PC-9 (cell line): Measurements from ENCODE around the gene EPS15. TPM values are rescaled to one million over a fixed set of nuclear protein-coding genes. Genes with fewer than 3 reads are reported as not detected.

Experiments used
- BruUV-seq: library from RNA; stranded (reverse); fragments of 400-500 nt; replicated peaks from 2 replicates; lab custom pipeline; 2021; lab: Mats Ljungman, UMichigan
- CTCF ChIA-PET: fragments of 300-600 bp; sonication (Branson Sonifier 250); formaldehyde crosslinking; loops from one replicate; lab custom pipeline; 2022; ENCODE audit warnings: antibody characterized with exemption; lab: Charles Lee
- POLR2A ChIA-PET: fragments of 300-600 bp; sonication (Branson Sonifier 250); formaldehyde crosslinking; loops from one replicate; lab custom pipeline; 2022; ENCODE audit warnings: antibody characterized with exemption; ENCODE audit not compliant: unreplicated experiment; lab: Charles Lee
- DNase-seq, 2 experiments: peaks; one replicate each; pipeline versions ENCODE4 v3.0.0 to v3.0.0-alpha.2; 2015 to 2022; ENCODE audit warnings: mixed read lengths in 1 of 2
- H2AFZ ChIP-seq: fragments of 200-600 bp; sonication (generic); 2 replicates; pipeline ENCODE4 v1.8.1; 2017; ENCODE audit warnings: antibody characterized with exemption
- H3F3A ChIP-seq: fragments of 200-600 bp; sonication (generic); 2 replicates; pipeline ENCODE4 v1.8.1; 2017; ENCODE audit warnings: antibody characterized with exemption, mild to moderate bottlenecking, low read depth; ENCODE audit not compliant: insufficient read depth
- H3K27ac ChIP-seq: fragments of 200-600 bp; sonication (generic); 2 replicates; pipeline ENCODE4 v1.6.1; 2016; ENCODE audit warnings: mixed run types
- H3K27me3 ChIP-seq: fragments of 200-600 bp; sonication (generic); 2 replicates; pipeline ENCODE4 v1.6.1; 2016; ENCODE audit warnings: low read depth, mixed run types; ENCODE audit not compliant: insufficient read depth
- H3K36me3 ChIP-seq: fragments of 200-600 bp; sonication (generic); 2 replicates; pipeline ENCODE4 v1.6.1; 2016; ENCODE audit warnings: low read depth, mixed run types
- H3K4me1 ChIP-seq: fragments of 200-600 bp; sonication (generic); replicated peaks from 2 replicates; pipeline ENCODE4 v1.6.1; 2016; ENCODE audit warnings: mixed run types; ENCODE audit not compliant: insufficient read depth
- H3K4me2 ChIP-seq: fragments of 200-600 bp; sonication (generic); 2 replicates; pipeline ENCODE4 v1.6.1; 2017; ENCODE audit warnings: mixed run types
- H3K4me3 ChIP-seq: fragments of 200-600 bp; sonication (generic); 2 replicates; pipeline ENCODE4 v1.6.1; 2016; ENCODE audit warnings: mixed run types
- H3K79me2 ChIP-seq: fragments of 200-600 bp; sonication (generic); 2 replicates; pipeline ENCODE4 v1.6.1; 2017; ENCODE audit warnings: low read depth, mixed run types
- H3K9me2 ChIP-seq: fragments of 200-600 bp; sonication (generic); 2 replicates; pipeline ENCODE4 v1.8.1; 2017; ENCODE audit warnings: mild to moderate bottlenecking; ENCODE audit not compliant: insufficient read depth
- H3K9me3 ChIP-seq: fragments of 200-600 bp; sonication (generic); 2 replicates; pipeline ENCODE4 v1.8.1; 2016; ENCODE audit warnings: low read depth; ENCODE audit not compliant: insufficient read depth
- H4K20me1 ChIP-seq: fragments of 200-600 bp; sonication (generic); 2 replicates; pipeline ENCODE4 v1.8.1; 2017; ENCODE audit not compliant: insufficient read depth
- CTCF ChIP-seq: fragments of 200-600 bp; sonication (generic); conservative IDR thresholded peaks from 2 replicates; pipeline ENCODE4 v1.6.1; 2017; ENCODE audit warnings: mixed run types, antibody characterized with exemption, mild to moderate bottlenecking, moderate library complexity
- EZH2 ChIP-seq: fragments of 200-600 bp; sonication (generic); IDR thresholded peaks from 2 replicates; pipeline ENCODE4 v1.8.0; 2017; ENCODE audit warnings: antibody characterized with exemption, low read depth
- intact Hi-C: fragments of 100-400 bp; cut with micrococcal nuclease; formaldehyde crosslinking; loops from one replicate; pipeline ENCODE4 v1.10.0; 2022; ENCODE audit not compliant: unreplicated experiment
- total RNA-seq: library from RNA; stranded (reverse); gene quantifications from 2 replicates; pipeline ENCODE4 v1.2.3, GENCODE V29; 2021

Gene EPS15
- total RNA-seq, 1 experiment from 2014 or later = 60.1 TPM

DNA sequence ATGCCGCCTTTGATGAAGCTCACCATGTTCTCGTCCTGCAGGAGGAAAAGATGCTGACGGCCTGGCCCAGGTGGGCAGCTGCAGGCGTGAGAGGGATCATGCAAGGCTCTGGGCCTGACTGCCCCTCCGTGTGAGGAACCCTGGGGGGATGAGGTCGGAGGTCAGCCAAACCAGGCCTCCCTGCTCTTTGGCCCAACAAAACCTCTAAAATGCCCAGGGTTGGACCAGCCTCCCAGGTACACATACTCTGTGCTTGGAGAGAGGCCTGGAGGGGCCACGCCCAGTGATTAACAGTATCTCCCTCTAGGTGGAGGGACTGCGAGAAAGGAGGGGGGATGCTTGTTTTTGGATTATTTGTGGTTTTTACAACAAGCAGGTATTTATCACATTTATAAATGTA, 209.8 kb downstream of the EPS15 start:
- H3K79me2 ChIP-seq = no peaks in the 10 kb centered on the region
- no peaks in the 10 kb centered on the region for H3K9me2 ChIP-seq
- no peak overlapping the region for H2AFZ ChIP-seq
- no peak overlapping the region for H3K4me3 ChIP-seq
- H3K27me3 ChIP-seq = no peaks in the 10 kb centered on the region
- no peak for TF ChIP-seq EZH2
- no peak for TF ChIP-seq CTCF
- peaks cover 19% of the 10 kb centered on the region for H3K4me1 ChIP-seq
- BruUV-seq = no TSS peak
- H3K36me3 ChIP-seq = no peaks in the 10 kb centered on the region
- H3K4me2 ChIP-seq = no peak overlapping the region
- DNase-seq = no peak
- peaks cover 20% of the 10 kb centered on the region for H3F3A ChIP-seq
- no peaks in the 10 kb centered on the region for H3K9me3 ChIP-seq
- intact Hi-C loops = no loop called here
- H3K27ac ChIP-seq = no peak overlapping the region
- POLR2A ChIA-PET = interaction anchor here (1.0 kb wide), 1 partner anchor 20 kb away, joined by 4 read pairs; no protein-coding TSS in a partner anchor
- no peaks in the 10 kb centered on the region for H4K20me1 ChIP-seq
- CTCF ChIA-PET = no interaction called here

DNA sequence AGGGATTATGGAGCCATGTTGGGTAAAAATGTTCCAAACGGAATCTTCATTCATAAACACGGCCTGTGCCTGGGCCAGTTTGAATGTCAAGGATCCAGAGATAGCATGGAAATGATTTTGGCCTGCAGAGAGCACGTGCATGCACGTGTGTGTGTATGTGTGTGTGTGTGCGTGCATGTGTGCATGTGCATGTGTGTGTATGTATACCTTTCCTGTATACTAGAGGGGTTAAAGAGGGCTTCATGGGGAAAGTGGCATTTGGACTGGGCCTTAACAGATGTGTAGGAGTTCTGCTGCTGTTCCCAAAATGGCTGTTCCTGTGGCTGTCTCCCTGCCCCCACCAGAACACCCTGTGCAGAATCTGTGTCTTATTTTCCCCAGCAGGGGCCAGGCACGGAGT, 210.4 kb downstream of the EPS15 start:
- Histone ChIP-seq H2AFZ (no peak overlapping the region), H3K9me3 (no peaks in the 10 kb centered on the region), H3K4me3 (no peak overlapping the region), H3K27me3 (no peaks in the 10 kb centered on the region), H3K36me3 (no peaks in the 10 kb centered on the region), H3K9me2 (no peaks in the 10 kb centered on the region), H4K20me1 (no peaks in the 10 kb centered on the region), H3K27ac (no peak overlapping the region), H3K79me2 (no peaks in the 10 kb centered on the region), H3K4me2 (no peak overlapping the region), H3F3A (peaks cover 14% of the 10 kb centered on the region), H3K4me1 (peaks cover 12% of the 10 kb centered on the region)
- DNase-seq = no peak
- intact Hi-C loops = no loop called here
- POLR2A ChIA-PET = interaction anchor here (1.0 kb wide), 1 partner anchor 20 kb away, joined by 4 read pairs; no protein-coding TSS in a partner anchor
- no peak for TF ChIP-seq EZH2
- no peak for TF ChIP-seq CTCF
- CTCF ChIA-PET = no interaction called here
- BruUV-seq = no TSS peak

DNA sequence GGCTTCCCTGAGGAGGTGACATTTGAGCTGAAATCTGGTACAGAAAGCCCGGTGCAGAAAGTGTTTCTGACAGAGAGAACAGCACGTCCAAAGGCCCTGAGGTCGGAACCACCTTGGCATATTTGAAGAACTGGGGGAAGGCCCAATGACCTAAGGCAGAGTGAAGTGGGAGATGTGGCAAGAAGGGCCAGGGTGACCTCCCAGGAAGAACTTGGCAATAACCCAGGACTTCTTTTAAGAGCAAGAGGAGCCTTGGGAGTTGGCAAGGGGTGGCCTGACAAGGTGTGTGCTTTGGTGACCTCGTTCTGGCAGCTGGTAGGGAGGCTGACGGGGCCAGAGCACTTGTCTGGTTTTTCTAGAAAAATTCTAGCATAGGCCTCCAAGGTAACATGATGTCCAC, 212.1 kb downstream of the EPS15 start:
- CTCF ChIA-PET = no interaction called here
- no TSS peak for BruUV-seq

More for the DNA sequence above, 212.1 kb downstream of the EPS15 start:
- H3F3A ChIP-seq = no peaks in the 10 kb centered on the region
- H3K27ac ChIP-seq = no peak overlapping the region
- H2AFZ ChIP-seq = no peak overlapping the region
- H3K79me2 ChIP-seq = no peaks in the 10 kb centered on the region
- H3K27me3 ChIP-seq = no peaks in the 10 kb centered on the region
- DNase-seq = no peak
- no peaks in the 10 kb centered on the region for H3K4me1 ChIP-seq
- H3K4me3 ChIP-seq = no peak overlapping the region
- POLR2A ChIA-PET = no interaction called here
- H3K4me2 ChIP-seq = no peak overlapping the region
- H4K20me1 ChIP-seq = no peaks in the 10 kb centered on the region
- TF ChIP-seq EZH2 = no peak
- no peak for TF ChIP-seq CTCF
- no peaks in the 10 kb centered on the region for H3K36me3 ChIP-seq
- H3K9me2 ChIP-seq = no peaks in the 10 kb centered on the region
- intact Hi-C loops = no loop called here
- H3K9me3 ChIP-seq = no peaks in the 10 kb centered on the region
